Effector CD8-positive, alpha-beta T cell (primary cell): Measurements from ENCODE around the gene SPDEF.

ENCODE experiments used
- DNase-seq: peaks from one replicate; lab custom pipeline; 2025; lab: John Stamatoyannopoulos, UW
- total RNA-seq, 4 experiments: gene quantifications; one replicate each; lab custom pipeline; 2026; lab: John Stamatoyannopoulos, UW

Gene SPDEF
- 0 to 0.39 (median 0) reads per million in 4 experiments for total RNA-seq

- no peak for DNase-seq
Observed at GRCh38 chr6:34556031-34556471, at the start of gene SPDEF. Gene SPDEF (minus strand): TSS chr6:34556329. CDS start chr6:34544455, 11,874 bp downstream.

- DNase-seq, result no peak
Observed at GRCh38 chr6:34603707-34604106, 47.6 kb upstream of the SPDEF start.

- DNase-seq, result no peak
Observed at GRCh38 chr6:34602318-34603111, 46.4 kb upstream of the SPDEF start.

- no peak for DNase-seq
Observed at GRCh38 chr6:34601706-34602105, 45.6 kb upstream of the SPDEF start.

GRCh38 chr6:34600796-34601195 lies 44.7 kb upstream of the SPDEF start:
- DNase-seq, result no peak

- no peak for DNase-seq
Observed at GRCh38 chr6:34600101-34600500, 44.0 kb upstream of the SPDEF start.

- no peak for DNase-seq
Observed at GRCh38 chr6:34598712-34599111, 42.6 kb upstream of the SPDEF start.

GRCh38 chr6:34597605-34598353 lies 41.6 kb upstream of the SPDEF start:
- DNase-seq, result no peak

- no peak for DNase-seq
Observed at GRCh38 chr6:34596798-34597197, 40.7 kb upstream of the SPDEF start.

- no peak for DNase-seq
Observed at GRCh38 chr6:34595332-34596184, 39.4 kb upstream of the SPDEF start.

GRCh38 chr6:34593701-34594100 lies 37.6 kb upstream of the SPDEF start:
- DNase-seq, result no peak

GRCh38 chr6:34592208-34592952 lies 36.3 kb upstream of the SPDEF start:
- no peak for DNase-seq

GRCh38 chr6:34589691-34590090 lies 33.6 kb upstream of the SPDEF start:
- DNase-seq, result no peak

- no peak for DNase-seq
Observed at GRCh38 chr6:34589140-34589539, 33.0 kb upstream of the SPDEF start.

GRCh38 chr6:34587851-34588250 lies 31.7 kb upstream of the SPDEF start:
- DNase-seq, result no peak

GRCh38 chr6:34587325-34587724 lies 31.2 kb upstream of the SPDEF start:
- no peak for DNase-seq

GRCh38 chr6:34586327-34587040 lies 30.4 kb upstream of the SPDEF start:
- no peak for DNase-seq

- no peak for DNase-seq
Observed at GRCh38 chr6:34585512-34586061, 29.5 kb upstream of the SPDEF start.

- DNase-seq, result no peak
Observed at GRCh38 chr6:34585108-34585507, 29.0 kb upstream of the SPDEF start.

GRCh38 chr6:34584694-34585093 lies 28.6 kb upstream of the SPDEF start:
- no peak for DNase-seq
